ENCODE data around the gene LEFTY1. TPM values are rescaled to one million over a fixed set of nuclear protein-coding genes. Genes with fewer than 3 reads are reported as not detected.

The LEFTY1 gene
- total RNA-seq, 1 donor from 2014 or later: 0.52 TPM

DNA sequence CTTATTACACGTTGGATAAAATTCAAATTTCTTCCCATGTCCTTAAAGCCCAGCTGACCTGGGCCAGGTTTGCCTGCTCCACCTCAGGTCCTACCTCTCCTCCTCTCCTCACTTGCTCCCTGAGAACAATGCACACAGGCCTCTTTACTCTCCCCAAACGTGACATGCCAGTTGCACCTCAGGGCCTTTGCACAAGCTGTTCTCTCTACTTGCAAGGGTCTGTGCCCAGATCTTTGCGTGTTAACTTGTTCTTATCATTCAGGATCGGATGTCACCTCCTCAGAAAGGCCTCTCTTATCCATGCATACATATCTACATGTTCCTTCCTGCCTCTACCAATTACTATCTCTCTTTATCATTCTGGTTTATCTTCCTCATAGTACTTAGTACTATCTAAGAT, 14.7 kb upstream of the LEFTY1 start:
- H3K36me3 ChIP-seq (ENCODE audit: control insufficient read depth in 3 of 3, insufficient read depth in 3 of 3, low read length in 3 of 3): no peaks in the 10 kb centered on the region
- no peaks in the 10 kb centered on the region for H3K9me3 ChIP-seq (ENCODE audit: control insufficient read depth in 3 of 3, low read length in 3 of 3)
- no peaks in the 10 kb centered on the region for H3K4me1 ChIP-seq (ENCODE audit: control insufficient read depth in 3 of 3, insufficient read depth in 3 of 3, low read length in 3 of 3)
- H3K4me3 ChIP-seq (ENCODE audit: low read length in 3 of 3): no peak overlapping the region
- H3K9ac ChIP-seq (ENCODE audit: low read depth in 1 of 3, low read length in 3 of 3): no peak overlapping the region
- H3K27me3 ChIP-seq (ENCODE audit: control insufficient read depth in 3 of 3, insufficient read depth in 3 of 3, low read length in 3 of 3): no peaks in the 10 kb centered on the region
- no peak overlapping the region for H3K27ac ChIP-seq (ENCODE audit: low read depth, low read length)

DNA sequence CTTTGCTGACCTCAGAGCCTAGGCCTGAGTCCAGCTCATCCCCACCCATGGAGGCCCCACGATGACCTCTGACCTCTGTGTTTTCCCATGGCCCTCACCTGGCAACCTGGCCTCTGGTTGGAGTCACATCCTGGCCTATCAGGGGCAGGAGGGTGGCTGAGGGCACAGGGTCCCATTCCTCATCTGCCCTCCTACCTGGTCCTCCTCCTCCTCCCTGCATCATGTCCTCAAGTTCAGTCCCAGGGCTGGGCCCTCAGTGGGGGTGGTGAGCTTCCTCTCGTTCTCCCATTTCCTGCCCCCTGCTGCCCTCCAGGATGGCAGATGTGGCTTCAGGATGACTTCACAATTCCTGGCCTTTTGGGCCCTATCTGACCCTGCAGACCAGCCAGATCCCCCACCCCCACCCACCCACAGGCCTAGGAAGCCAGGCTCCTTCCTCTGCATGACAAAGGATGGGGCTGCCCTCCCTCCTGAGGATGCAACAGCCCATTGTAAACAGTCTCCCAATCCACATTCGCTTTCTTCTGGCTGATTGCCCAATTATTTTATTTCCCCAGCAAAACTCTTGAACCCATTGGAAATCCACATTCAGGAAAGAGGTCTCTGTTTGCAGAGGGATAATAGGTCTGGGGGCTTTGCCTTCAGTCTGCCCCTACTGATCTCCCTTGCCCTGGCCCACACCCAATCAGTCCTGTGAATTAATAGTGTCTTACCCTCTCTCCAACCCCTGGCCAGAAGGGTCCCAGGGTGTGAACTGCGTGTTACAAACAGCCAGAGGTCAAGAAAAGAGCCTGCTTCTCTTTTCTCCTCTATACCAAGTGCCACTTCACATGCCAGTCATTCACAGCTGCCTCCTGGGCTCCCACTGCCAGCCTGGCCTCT, 10.3 kb upstream of the LEFTY1 start:
- H3K4me1 ChIP-seq (ENCODE audit: control insufficient read depth in 3 of 3, insufficient read depth in 3 of 3, low read length in 3 of 3): no peaks in the 10 kb centered on the region
- H3K36me3 ChIP-seq (ENCODE audit: control insufficient read depth in 3 of 3, insufficient read depth in 3 of 3, low read length in 3 of 3): no peaks in the 10 kb centered on the region
- no peak overlapping the region for H3K27ac ChIP-seq (ENCODE audit: low read depth, low read length)
- no peak overlapping the region for H3K4me3 ChIP-seq (ENCODE audit: low read length in 3 of 3)
- no peaks in the 10 kb centered on the region for H3K9me3 ChIP-seq (ENCODE audit: control insufficient read depth in 3 of 3, low read length in 3 of 3)
- no peaks in the 10 kb centered on the region for H3K27me3 ChIP-seq (ENCODE audit: control insufficient read depth in 3 of 3, insufficient read depth in 3 of 3, low read length in 3 of 3)
- H3K9ac ChIP-seq (ENCODE audit: low read depth in 1 of 3, low read length in 3 of 3): no peak overlapping the region

DNA sequence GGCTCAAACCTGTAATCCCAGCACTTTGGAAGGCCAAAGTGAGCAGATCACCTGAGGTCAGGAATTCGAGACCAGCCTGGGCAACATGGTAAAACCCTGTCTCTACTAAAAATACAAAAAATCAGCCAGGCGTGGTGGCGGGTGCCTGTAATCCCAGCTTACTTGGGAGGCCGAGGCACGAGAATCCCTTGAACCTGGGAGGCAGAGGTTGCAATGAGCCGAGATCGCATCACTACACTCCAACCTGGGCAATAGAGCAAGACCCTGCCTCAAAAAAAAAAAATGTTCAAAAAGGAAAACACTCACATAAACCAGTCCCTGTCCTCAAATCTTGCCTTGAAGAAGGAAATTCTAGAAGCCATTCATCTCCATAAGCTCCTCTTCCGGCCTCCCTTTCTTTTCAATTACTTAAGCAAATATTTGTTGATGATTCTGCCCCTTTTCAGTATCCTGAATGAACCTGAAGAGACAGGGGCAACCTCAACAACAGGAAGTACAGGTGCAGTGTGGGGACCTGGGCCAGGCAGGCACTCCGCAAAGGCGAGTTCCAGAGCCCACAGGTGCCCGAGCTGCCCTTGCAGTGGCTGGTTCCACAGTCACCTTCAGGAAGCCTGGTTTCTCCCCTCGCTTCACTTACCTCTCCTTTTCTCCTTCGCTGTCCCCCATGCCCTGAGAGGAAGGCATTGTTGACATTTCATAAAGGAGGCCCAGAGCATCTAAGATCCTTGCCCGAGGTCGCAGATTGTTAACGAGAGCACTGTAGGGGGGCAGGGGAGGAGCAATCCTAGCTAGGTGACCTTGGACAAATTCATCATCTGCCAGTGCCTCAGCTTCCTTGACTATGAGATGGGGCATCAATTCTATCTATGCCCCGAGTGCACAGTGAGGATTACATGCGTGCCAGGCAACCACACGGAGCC, 8.9 kb upstream of the LEFTY1 start:
- Histone ChIP-seq H3K4me1 (ENCODE audit: control insufficient read depth in 3 of 3, insufficient read depth in 3 of 3, low read length in 3 of 3) (no peaks in the 10 kb centered on the region), H3K36me3 (ENCODE audit: control insufficient read depth in 3 of 3, insufficient read depth in 3 of 3, low read length in 3 of 3) (no peaks in the 10 kb centered on the region), H3K9ac (ENCODE audit: low read depth in 1 of 3, low read length in 3 of 3) (no peak overlapping the region), H3K9me3 (ENCODE audit: control insufficient read depth in 3 of 3, low read length in 3 of 3) (no peaks in the 10 kb centered on the region), H3K4me3 (ENCODE audit: low read length in 3 of 3) (no peak overlapping the region), H3K27ac (ENCODE audit: low read depth, low read length) (no peak overlapping the region), H3K27me3 (ENCODE audit: control insufficient read depth in 3 of 3, insufficient read depth in 3 of 3, low read length in 3 of 3) (no peaks in the 10 kb centered on the region)

DNA sequence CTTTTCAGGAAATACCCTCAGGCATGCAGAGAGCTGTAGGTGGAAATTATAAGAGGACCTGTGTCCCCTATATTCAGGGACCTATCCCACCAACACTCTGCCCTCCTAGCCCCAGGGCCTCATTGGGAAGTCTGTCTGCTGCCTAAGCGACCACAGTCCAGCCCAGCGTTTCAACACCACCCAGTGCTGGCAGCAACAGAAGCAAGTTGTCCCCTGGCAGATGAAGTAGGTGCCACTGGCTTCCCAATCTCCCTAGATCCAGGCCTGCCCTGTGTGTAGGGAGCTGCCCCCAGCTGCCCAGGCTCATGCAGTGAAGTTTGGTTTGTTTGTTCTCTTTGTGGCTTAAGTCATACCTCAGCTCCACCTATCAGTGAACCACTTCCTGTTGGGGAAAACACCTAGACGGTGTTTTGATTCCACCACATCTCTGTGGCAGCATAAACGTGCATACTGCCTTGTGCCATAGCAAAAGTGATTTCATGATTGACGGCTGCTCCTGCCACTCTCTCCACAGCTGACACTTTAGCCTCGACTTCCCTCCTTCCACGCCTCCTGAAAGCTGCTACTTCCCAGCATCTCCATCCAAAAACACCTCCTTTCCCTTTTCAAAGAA, 8.1 kb upstream of the LEFTY1 start:
- no peaks in the 10 kb centered on the region for H3K9me3 ChIP-seq (ENCODE audit: control insufficient read depth in 3 of 3, low read length in 3 of 3)
- H3K27ac ChIP-seq (ENCODE audit: low read depth, low read length): no peak overlapping the region
- no peaks in the 10 kb centered on the region for H3K4me1 ChIP-seq (ENCODE audit: control insufficient read depth in 3 of 3, insufficient read depth in 3 of 3, low read length in 3 of 3)
- H3K36me3 ChIP-seq (ENCODE audit: control insufficient read depth in 3 of 3, insufficient read depth in 3 of 3, low read length in 3 of 3): no peaks in the 10 kb centered on the region
- H3K9ac ChIP-seq (ENCODE audit: low read depth in 1 of 3, low read length in 3 of 3): no peak overlapping the region
- H3K4me3 ChIP-seq (ENCODE audit: low read length in 3 of 3): no peak overlapping the region
- H3K27me3 ChIP-seq (ENCODE audit: control insufficient read depth in 3 of 3, insufficient read depth in 3 of 3, low read length in 3 of 3): no peaks in the 10 kb centered on the region

DNA sequence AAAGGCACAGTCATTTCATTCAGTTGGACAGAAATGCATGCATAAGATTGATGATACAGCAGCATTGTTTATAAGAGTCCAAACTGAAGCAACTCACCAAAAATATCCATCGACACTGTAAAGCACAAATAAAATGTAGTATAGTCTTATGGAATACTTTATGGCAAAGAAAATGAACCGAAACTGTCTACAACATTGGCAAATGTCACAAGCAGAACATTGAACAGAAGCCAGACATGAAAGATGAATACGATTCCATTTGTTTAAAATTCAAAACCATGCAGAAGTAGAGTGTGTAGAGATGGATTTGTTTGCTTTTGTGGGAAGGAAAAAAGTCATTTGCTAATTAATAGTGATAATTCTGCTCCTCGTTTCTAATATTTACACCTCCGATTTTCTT, 7.5 kb upstream of the LEFTY1 start:
- Histone ChIP-seq H3K9me3 (ENCODE audit: control insufficient read depth in 3 of 3, low read length in 3 of 3) (no peaks in the 10 kb centered on the region), H3K27me3 (ENCODE audit: control insufficient read depth in 3 of 3, insufficient read depth in 3 of 3, low read length in 3 of 3) (no peaks in the 10 kb centered on the region), H3K27ac (ENCODE audit: low read depth, low read length) (no peak overlapping the region), H3K36me3 (ENCODE audit: control insufficient read depth in 3 of 3, insufficient read depth in 3 of 3, low read length in 3 of 3) (no peaks in the 10 kb centered on the region), H3K4me1 (ENCODE audit: control insufficient read depth in 3 of 3, insufficient read depth in 3 of 3, low read length in 3 of 3) (no peaks in the 10 kb centered on the region), H3K9ac (ENCODE audit: low read depth in 1 of 3, low read length in 3 of 3) (no peak overlapping the region), H3K4me3 (ENCODE audit: low read length in 3 of 3) (no peak overlapping the region)

DNA sequence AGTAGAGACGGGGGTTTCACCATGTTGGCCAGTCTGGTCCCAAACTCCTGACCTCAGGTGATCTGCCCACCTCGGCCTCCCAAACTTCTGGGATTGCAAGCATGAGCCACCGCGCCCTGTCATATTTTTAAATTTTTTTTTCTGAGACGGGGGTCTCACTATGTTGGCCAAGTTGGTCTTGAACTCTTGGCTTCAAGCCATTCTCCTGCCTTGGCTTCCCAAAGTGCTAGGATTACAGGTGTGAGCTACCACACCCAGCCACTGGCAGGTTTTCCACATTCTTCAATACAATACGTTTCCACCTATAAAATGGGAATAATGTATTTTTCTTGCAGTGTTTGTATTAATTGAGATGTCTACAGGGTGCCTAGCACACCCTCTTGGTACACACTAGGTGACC, 3.4 kb upstream of the LEFTY1 start:
- Histone ChIP-seq H3K9me3 (ENCODE audit: control insufficient read depth in 3 of 3, low read length in 3 of 3) (no peaks in the 10 kb centered on the region), H3K27me3 (ENCODE audit: control insufficient read depth in 3 of 3, insufficient read depth in 3 of 3, low read length in 3 of 3) (peaks cover 0 to 4% (median 0%) of the 10 kb centered on the region in 3 donors), H3K4me3 (ENCODE audit: low read length in 3 of 3) (no peak overlapping the region)

DNA sequence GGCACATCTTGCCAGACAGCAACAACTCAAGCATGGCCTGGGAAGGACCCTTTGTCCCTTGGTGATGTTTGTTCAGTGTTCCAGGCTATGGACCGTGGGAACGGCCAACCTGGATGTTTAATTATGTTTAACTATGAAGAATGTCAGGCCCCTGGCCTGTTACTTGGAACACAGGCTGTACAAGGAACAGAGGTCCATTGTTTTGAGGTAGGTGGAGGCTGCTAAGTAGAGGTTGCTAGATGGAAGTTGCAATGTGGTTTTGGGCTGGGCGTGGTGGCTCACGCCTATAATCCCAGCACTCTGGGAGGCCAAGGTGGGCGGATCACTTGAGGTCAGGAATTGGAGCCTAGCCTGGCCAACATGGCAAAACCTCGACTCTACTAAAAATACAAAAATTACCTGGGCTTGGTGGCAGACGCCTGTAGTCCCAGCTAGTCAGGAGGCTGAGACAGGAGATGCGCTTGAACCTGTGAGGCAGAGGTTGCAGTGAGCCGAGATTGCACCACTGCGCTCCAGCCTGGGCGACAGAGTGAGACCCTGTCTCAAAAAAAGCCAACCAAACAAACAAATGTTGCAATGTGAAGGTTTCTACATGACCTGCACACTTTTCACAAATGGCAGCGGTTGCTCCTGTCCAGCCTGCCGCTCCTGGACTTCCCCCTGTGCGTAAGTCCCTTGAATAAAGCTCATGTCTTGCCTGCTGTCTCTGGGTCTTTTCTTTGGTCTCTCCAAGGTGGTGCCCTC, 2.5 kb upstream of the LEFTY1 start:
- Histone ChIP-seq H3K27me3 (ENCODE audit: control insufficient read depth in 3 of 3, insufficient read depth in 3 of 3, low read length in 3 of 3) (peaks cover 0 to 4% (median 3%) of the 10 kb centered on the region in 3 donors), H3K36me3 (ENCODE audit: control insufficient read depth in 3 of 3, insufficient read depth in 3 of 3, low read length in 3 of 3) (no peaks in the 10 kb centered on the region), H3K27ac (ENCODE audit: low read depth, low read length) (no peak overlapping the region), H3K4me1 (ENCODE audit: control insufficient read depth in 3 of 3, insufficient read depth in 3 of 3, low read length in 3 of 3) (no peaks in the 10 kb centered on the region), H3K4me3 (ENCODE audit: low read length in 3 of 3) (no peak overlapping the region), H3K9me3 (ENCODE audit: control insufficient read depth in 3 of 3, low read length in 3 of 3) (no peaks in the 10 kb centered on the region), H3K9ac (ENCODE audit: low read depth in 1 of 3, low read length in 3 of 3) (no peak overlapping the region)

More for the DNA sequence above, 3.4 kb upstream of the LEFTY1 start:
- Histone ChIP-seq H3K4me1 (ENCODE audit: control insufficient read depth in 3 of 3, insufficient read depth in 3 of 3, low read length in 3 of 3) (no peaks in the 10 kb centered on the region), H3K27ac (ENCODE audit: low read depth, low read length) (no peak overlapping the region), H3K9ac (ENCODE audit: low read depth in 1 of 3, low read length in 3 of 3) (no peak overlapping the region), H3K36me3 (ENCODE audit: control insufficient read depth in 3 of 3, insufficient read depth in 3 of 3, low read length in 3 of 3) (no peaks in the 10 kb centered on the region)

DNA sequence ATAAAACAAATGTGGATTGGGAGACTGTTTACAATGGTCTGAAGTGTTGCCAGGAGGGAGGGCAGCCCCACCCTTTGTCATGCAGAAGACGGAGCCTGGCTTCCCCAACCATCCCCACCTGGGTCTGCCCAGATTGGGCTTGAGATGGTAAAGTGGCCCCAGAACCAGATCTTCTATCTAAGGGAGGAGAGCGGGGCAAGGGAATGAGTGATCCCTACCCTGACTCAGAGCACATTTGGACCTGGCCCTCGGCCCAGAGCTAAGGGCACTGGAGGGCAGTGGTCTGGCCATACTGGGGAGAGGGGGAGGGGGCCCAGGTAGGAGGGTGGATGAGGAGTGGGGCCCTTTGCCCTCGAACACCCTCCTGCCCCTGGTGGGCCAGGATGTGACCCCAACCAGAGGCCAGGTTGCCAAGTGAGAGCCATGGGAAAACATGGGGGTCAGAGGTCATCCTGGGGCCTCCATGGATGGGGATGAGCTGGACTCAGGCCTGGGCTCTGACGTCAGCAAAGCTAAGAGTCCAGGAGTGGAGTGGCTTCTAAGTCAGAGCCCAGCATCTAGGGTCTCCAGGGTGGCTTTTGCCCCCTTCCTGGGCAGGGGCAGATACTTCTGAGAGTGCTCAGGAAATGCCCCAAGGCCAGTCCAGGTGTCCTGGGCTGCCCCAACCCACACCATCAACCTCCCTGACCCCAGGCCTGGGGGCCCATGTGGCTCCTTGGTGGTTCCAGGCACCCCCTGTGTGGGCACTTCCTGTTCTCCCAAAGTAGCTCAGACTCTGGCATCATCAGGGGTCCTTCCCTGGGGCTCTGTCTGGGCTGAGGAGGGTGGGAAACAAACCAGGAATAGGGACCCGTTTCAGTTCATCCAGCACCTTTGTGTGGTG, 1.6 kb upstream of the LEFTY1 start:
- Histone ChIP-seq H3K9ac (ENCODE audit: low read depth in 1 of 3, low read length in 3 of 3) (no peak overlapping the region), H3K36me3 (ENCODE audit: control insufficient read depth in 3 of 3, insufficient read depth in 3 of 3, low read length in 3 of 3) (no peaks in the 10 kb centered on the region), H3K27me3 (ENCODE audit: control insufficient read depth in 3 of 3, insufficient read depth in 3 of 3, low read length in 3 of 3) (peaks cover 0 to 4% (median 3%) of the 10 kb centered on the region in 3 donors), H3K9me3 (ENCODE audit: control insufficient read depth in 3 of 3, low read length in 3 of 3) (no peaks in the 10 kb centered on the region), H3K4me3 (ENCODE audit: low read length in 3 of 3) (no peak overlapping the region), H3K4me1 (ENCODE audit: control insufficient read depth in 3 of 3, insufficient read depth in 3 of 3, low read length in 3 of 3) (no peaks in the 10 kb centered on the region), H3K27ac (ENCODE audit: low read depth, low read length) (no peak overlapping the region)

DNA sequence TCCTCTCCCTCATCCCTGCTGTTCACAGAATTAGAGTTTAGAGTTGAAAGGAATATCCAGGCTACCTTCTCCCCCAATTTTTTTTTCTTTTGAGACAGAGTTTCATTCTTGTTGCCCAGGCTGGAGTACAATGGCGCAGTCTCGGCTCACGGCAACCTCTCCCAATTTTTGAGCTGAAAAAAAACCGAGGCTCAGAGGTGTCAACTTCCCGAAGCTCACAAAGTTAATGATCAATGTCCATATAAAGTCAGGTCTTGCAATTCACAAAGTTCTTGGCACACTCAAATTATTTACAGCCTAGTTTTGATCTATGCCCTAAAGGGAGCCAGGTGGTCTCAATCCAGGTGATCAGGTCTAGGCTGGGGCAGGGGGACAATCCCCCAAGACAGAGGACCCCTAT, 797 bp upstream of the LEFTY1 start:
- Histone ChIP-seq H3K4me3 (ENCODE audit: low read length in 3 of 3) (no peak overlapping the region), H3K4me1 (ENCODE audit: control insufficient read depth in 3 of 3, insufficient read depth in 3 of 3, low read length in 3 of 3) (no peaks in the 10 kb centered on the region), H3K9me3 (ENCODE audit: control insufficient read depth in 3 of 3, low read length in 3 of 3) (no peaks in the 10 kb centered on the region), H3K27ac (ENCODE audit: low read depth, low read length) (no peak overlapping the region), H3K36me3 (ENCODE audit: control insufficient read depth in 3 of 3, insufficient read depth in 3 of 3, low read length in 3 of 3) (no peaks in the 10 kb centered on the region), H3K27me3 (ENCODE audit: control insufficient read depth in 3 of 3, insufficient read depth in 3 of 3, low read length in 3 of 3) (peaks cover 0 to 4% (median 3%) of the 10 kb centered on the region in 3 donors), H3K9ac (ENCODE audit: low read depth in 1 of 3, low read length in 3 of 3) (no peak overlapping the region)
